B cell (primary cell): ENCODE results near the gene BTLA. TPM values are rescaled to one million over a fixed set of nuclear protein-coding genes. Genes with fewer than 3 reads are reported as not detected.

ENCODE experiments used
- ATAC-seq: fragments of 200-7000 bp; cut with Tn5 transposase; one replicate; pipeline ENCODE4 v1.10.0; 2021; ENCODE audit warnings: low read depth, mild to moderate bottlenecking, moderate number of reproducible peaks, moderate library complexity
- CTCF ChIA-PET: fragments of 350-600 bp; sonication (Branson Sonifier 250); formaldehyde crosslinking; loops from one replicate; lab custom pipeline; 2021; ENCODE audit warnings: antibody characterized with exemption, inconsistent platforms; lab: Charles Lee
- POLR2A ChIA-PET: fragments of 350-600 bp; sonication (Branson Sonifier 250); formaldehyde crosslinking; loops from one replicate; lab custom pipeline; 2021; ENCODE audit warnings: antibody characterized with exemption; lab: Charles Lee
- DNase-seq: peaks from one replicate; pipeline ENCODE4 v3.0.0; 2013
- H2AFZ ChIP-seq: 2 replicates; pipeline ENCODE4 v1.6.1; 2012; ENCODE audit warnings: mild to moderate bottlenecking, low read depth, low read length; ENCODE audit not compliant: insufficient read depth, poor library complexity, severe bottlenecking
- H3K27ac ChIP-seq, 2 donors: 1 replicate in 1 of 2; 2 replicates in 1 of 2; pipeline ENCODE4 v1.5.1; 2012 to 2013; ENCODE audit warnings: low read length in 2 of 2, mild to moderate bottlenecking in 2 of 2, moderate library complexity in 1 of 2
- H3K27me3 ChIP-seq, 4 experiments: fragments of 200-600 bp in 1 of 4; sonication (generic) in 1 of 4; replicated peaks in 1 of 4; 1 replicate in 2 of 4; 2 replicates in 2 of 4; pipeline versions ENCODE4 v1.6.1 to v1.7.0; 2013 to 2016; ENCODE audit warnings: low read length in 3 of 4, mild to moderate bottlenecking in 2 of 4, mixed read lengths in 1 of 4, moderate library complexity in 1 of 4; ENCODE audit not compliant: insufficient read depth in 4 of 4, control insufficient read depth in 3 of 4; ENCODE audit errors: control extremely low read depth in 1 of 4
- H3K36me3 ChIP-seq, 2 experiments: replicated peaks in 1 of 2; 1 replicate in 1 of 2; 2 replicates in 1 of 2; pipeline versions ENCODE4 v1.6.1 to v1.7.1; 2013; ENCODE audit warnings: low read length in 1 of 2; ENCODE audit not compliant: insufficient read depth in 2 of 2, control insufficient read depth in 1 of 2; ENCODE audit errors: control extremely low read depth in 1 of 2, extremely low read depth in 1 of 2
- H3K4me1 ChIP-seq, 2 donors: fragments of 200-600 bp in 1 of 2; sonication (generic) in 1 of 2; 1 replicate in 1 of 2; 2 replicates in 1 of 2; pipeline versions ENCODE4 v1.5.1 to v1.6.1; 2013 to 2017; ENCODE audit warnings: low read length in 2 of 2; ENCODE audit not compliant: control insufficient read depth in 2 of 2, insufficient read depth in 2 of 2
- H3K4me2 ChIP-seq: replicated peaks from 2 replicates; pipeline ENCODE3; 2012; ENCODE audit warnings: mild to moderate bottlenecking, low read depth, low read length; ENCODE audit not compliant: poor library complexity, severe bottlenecking
- H3K4me3 ChIP-seq, 5 experiments: fragments of 200-600 bp in 1 of 5; sonication (generic) in 1 of 5; 1 replicate in 3 of 5; 2 replicates in 2 of 5; pipeline versions ENCODE4 v1.5.1 to v1.7.0; 2011 to 2016; ENCODE audit warnings: low read length in 4 of 5, mild to moderate bottlenecking in 4 of 5, low read depth in 2 of 5, control low read depth in 1 of 5, moderate library complexity in 1 of 5; ENCODE audit not compliant: insufficient read depth in 1 of 5; ENCODE audit errors: control extremely low read depth in 1 of 5, extremely low read depth in 1 of 5
- H3K79me2 ChIP-seq: fragments of 200-600 bp; sonication (generic); one replicate; pipeline ENCODE4 v1.6.0; 2016; ENCODE audit warnings: low read length; ENCODE audit not compliant: control insufficient read depth, insufficient read depth
- H3K9ac ChIP-seq: fragments of 200-600 bp; sonication (generic); 2 replicates; pipeline ENCODE4 v1.6.1; 2017; ENCODE audit warnings: mild to moderate bottlenecking, low read length, moderate library complexity
- H3K9me3 ChIP-seq, 3 donors: one replicate each; pipeline versions ENCODE4 v1.6.1 to v1.7.1; 2013; ENCODE audit warnings: low read length in 2 of 3; ENCODE audit not compliant: control insufficient read depth in 2 of 3, insufficient read depth in 1 of 3; ENCODE audit errors: control extremely low read depth in 1 of 3
- H4K20me1 ChIP-seq: 2 replicates; pipeline ENCODE4 v1.6.0; 2012; ENCODE audit warnings: mild to moderate bottlenecking, low read length; ENCODE audit not compliant: insufficient read depth, control insufficient read depth, poor library complexity, severe bottlenecking
- H3K27ac Mint-ChIP-seq: one replicate; pipeline ENCODE4 v1.8.0; 2021; ENCODE audit warnings: mixed read lengths
- H3K27me3 Mint-ChIP-seq: one replicate; pipeline ENCODE4 v1.8.0; 2021; ENCODE audit warnings: mixed read lengths
- H3K4me1 Mint-ChIP-seq: one replicate; pipeline ENCODE4 v1.8.0; 2021; ENCODE audit warnings: mixed read lengths
- H3K4me3 Mint-ChIP-seq: one replicate; pipeline ENCODE4 v1.8.0; 2021; ENCODE audit warnings: mixed read lengths
- H3K9me3 Mint-ChIP-seq: one replicate; pipeline ENCODE4 v1.8.0; 2022; ENCODE audit warnings: mixed read lengths; ENCODE audit not compliant: insufficient read depth
- CTCF ChIP-seq: fragments of 200-600 bp; IDR thresholded peaks from one replicate; pipeline ENCODE4 v1.8.0; 2022; ENCODE audit warnings: antibody characterized with exemption, mild to moderate bottlenecking
- EZH2 ChIP-seq: IDR thresholded peaks from 2 replicates; pipeline ENCODE4 v1.6.1; 2012; ENCODE audit warnings: borderline replicate concordance, low read depth, mild to moderate bottlenecking, moderate library complexity, low read length; ENCODE audit not compliant: insufficient read depth, poor library complexity, severe bottlenecking
- WGBS: methylation state at CpG from one replicate; pipeline ENCODE4 v1.1.5; 2013; ENCODE audit warnings: missing lambda C conversion rate; ENCODE audit not compliant: insufficient coverage; 5-methylcytosine and 5-hydroxymethylcytosine counted together
- intact Hi-C: fragments of 100-400 bp; cut with micrococcal nuclease; formaldehyde crosslinking; loops from one replicate; pipeline ENCODE4 v1.10.0; 2022
- polyA plus RNA-seq: library from polyadenylated mRNA; depleted of rRNA; stranded (reverse); fragments of >200 nt; gene quantifications from 2 replicates; pipeline ENCODE4 v1.2.3, GENCODE V29; 2012
- total RNA-seq, 2 donors: library from RNA; stranded (reverse); fragments of 120-200 nt in 1 of 2; gene quantifications; 1 replicate in 1 of 2; 2 replicates in 1 of 2; pipeline versions ENCODE4 v1.2.3 to v1.2.4, GENCODE V29; 2013 to 2022

The BTLA gene
- total and polyA plus RNA-seq, 2 donors (not counting 1 experiment from before 2014, with no cell fraction given), result 75.7 to 101 TPM

- peak; percentile 50 for ATAC-seq
- no peaks in the 10 kb centered on the region for H4K20me1 ChIP-seq
- Mint-ChIP-seq H3K9me3 (peaks cover 5% of the 10 kb centered on the region), H3K27ac (peak overlapping the region; percentile 82), H3K4me1 (peaks cover 71% of the 10 kb centered on the region), H3K4me3 (peak overlapping the region; percentile 48), H3K27me3 (no peaks in the 10 kb centered on the region)
- no peaks in the 10 kb centered on the region for H3K36me3 ChIP-seq
- peak overlapping the region; percentile 51 for H3K4me2 ChIP-seq
- H2AFZ ChIP-seq, result no peak overlapping the region
- intact Hi-C loops, result loop anchor here (2.0 kb wide), 1 partner anchor 14 kb away; no protein-coding TSS in a partner anchor
- TF ChIP-seq CTCF (peak; percentile 10), EZH2 (no peak)
- H3K27ac ChIP-seq, result peak overlapping the region; percentile 35 to 81
- POLR2A ChIA-PET, result no interaction called here
- H3K9me3 ChIP-seq, result peaks cover 2 to 5% (median 3%) of the 10 kb centered on the region in 3 donors
- no peaks in the 10 kb centered on the region for H3K27me3 ChIP-seq
- H3K79me2 ChIP-seq, result peaks cover 29% of the 10 kb centered on the region
- peak overlapping the region in 1 of 5 experiments; percentile 17 for H3K4me3 ChIP-seq
- H3K4me1 ChIP-seq, result peaks cover 58 to 70% of the 10 kb centered on the region in 2 donors
- CTCF ChIA-PET, result interaction anchor here (0.8 to 2.8 kb wide), 4 partner anchors 10 to 397 kb away, joined by 3 to 7 read pairs (median 6); partner anchors contain the start of gene BTLA
- H3K9ac ChIP-seq, result no peak overlapping the region
- DNase-seq, result peak; percentile 54
These were observed 9.6 kb upstream of the BTLA start for GRCh38 chr3:112508860-112509259.

DNA sequence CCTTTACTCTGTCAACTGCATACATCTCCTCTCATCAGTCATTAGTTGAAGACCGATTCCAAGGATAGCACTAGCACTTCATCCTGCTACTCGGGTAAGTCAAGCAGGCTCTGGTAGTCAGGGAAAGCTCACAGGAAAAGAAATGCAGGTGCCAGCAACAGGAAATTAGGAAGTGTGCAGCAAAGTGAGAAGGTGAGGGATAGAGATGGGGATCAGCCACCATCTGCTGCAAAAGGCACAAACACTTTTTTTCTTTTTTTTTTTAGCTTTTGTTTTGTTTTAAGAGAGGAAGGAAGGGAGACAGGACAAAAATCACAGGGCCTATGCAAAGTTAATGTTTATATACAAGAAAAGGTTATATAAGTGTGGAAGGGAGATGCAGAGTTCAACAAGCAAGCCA is 9.0 kb upstream of the BTLA start:
- Histone ChIP-seq H3K4me3 (peak overlapping the region in 1 of 5 experiments; percentile 17), H3K9me3 (peaks cover 2 to 5% (median 3%) of the 10 kb centered on the region in 3 donors), H3K9ac (no peak overlapping the region), H3K4me2 (peak overlapping the region; percentile 51), H4K20me1 (no peaks in the 10 kb centered on the region), H3K36me3 (no peaks in the 10 kb centered on the region), H3K27ac (peak overlapping the region; percentile 2 to 81), H3K79me2 (peaks cover 30% of the 10 kb centered on the region), H3K27me3 (no peaks in the 10 kb centered on the region), H3K4me1 (peaks cover 60 to 72% of the 10 kb centered on the region in 2 donors), H2AFZ (no peak overlapping the region)
- H3K4me3 Mint-ChIP-seq, result peak overlapping the region; percentile 61
- 51% methylated on average over 2 of the region's 2 CpGs for WGBS
- intact Hi-C loops, result loop anchor here (2.0 kb wide), 1 partner anchor 13 kb away; no protein-coding TSS in a partner anchor
- H3K27ac Mint-ChIP-seq, result peak overlapping the region; percentile 82
- POLR2A ChIA-PET, result no interaction called here
- H3K27me3 Mint-ChIP-seq, result no peaks in the 10 kb centered on the region
- TF ChIP-seq CTCF, result no peak
- no peak for TF ChIP-seq EZH2
- peaks cover 5% of the 10 kb centered on the region for H3K9me3 Mint-ChIP-seq
- CTCF ChIA-PET, result interaction anchor here (0.7 to 2.8 kb wide), 5 partner anchors 9 to 397 kb away, joined by 3 to 7 read pairs (median 3); partner anchors contain the start of gene BTLA
- peaks cover 74% of the 10 kb centered on the region for H3K4me1 Mint-ChIP-seq
- DNase-seq (no peak), ATAC-seq (no peak)
